ENCODE results near the gene PRKCE.

The PRKCE gene

DNA sequence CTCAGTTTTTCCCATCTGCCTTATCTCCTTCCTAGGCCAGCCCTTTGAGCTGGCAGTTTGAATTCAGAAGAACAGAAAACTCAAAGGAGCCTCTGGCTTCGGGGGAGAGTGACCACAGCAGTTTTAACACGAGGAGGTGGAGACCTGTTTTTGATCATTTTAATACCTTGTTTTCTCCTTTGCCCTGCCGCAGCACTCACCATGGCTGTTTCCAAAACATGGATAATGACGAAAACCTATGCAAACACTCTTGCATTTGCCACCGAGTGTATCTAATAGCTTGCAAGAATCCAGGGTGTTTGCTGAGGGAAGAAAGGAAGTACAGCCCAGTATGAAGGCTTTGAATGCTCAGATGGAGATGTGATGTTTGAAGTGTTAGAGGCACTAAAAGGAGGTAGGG is 167.1 kb downstream of the PRKCE start:
- DNase-seq, result no peak

DNA sequence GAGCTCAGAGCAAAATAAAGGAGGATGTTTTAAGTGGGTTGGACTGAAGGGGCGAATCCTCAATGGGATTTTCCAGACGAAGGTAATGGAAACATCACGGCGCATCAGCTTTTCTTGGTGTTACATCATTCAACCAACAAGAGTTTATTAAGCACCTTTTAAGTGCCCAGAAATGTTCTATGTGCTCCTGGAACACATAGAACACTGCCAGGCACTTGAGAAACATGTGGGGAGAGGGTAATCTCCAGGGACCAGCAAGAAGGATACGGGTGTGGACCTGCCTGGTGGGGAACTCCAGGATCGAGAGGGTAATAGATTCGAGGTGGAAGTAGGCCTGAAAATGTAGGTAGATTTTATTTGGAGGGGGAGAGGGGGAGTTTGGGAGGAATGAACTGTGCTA is 168.6 kb downstream of the PRKCE start:
- no peak for DNase-seq

DNA sequence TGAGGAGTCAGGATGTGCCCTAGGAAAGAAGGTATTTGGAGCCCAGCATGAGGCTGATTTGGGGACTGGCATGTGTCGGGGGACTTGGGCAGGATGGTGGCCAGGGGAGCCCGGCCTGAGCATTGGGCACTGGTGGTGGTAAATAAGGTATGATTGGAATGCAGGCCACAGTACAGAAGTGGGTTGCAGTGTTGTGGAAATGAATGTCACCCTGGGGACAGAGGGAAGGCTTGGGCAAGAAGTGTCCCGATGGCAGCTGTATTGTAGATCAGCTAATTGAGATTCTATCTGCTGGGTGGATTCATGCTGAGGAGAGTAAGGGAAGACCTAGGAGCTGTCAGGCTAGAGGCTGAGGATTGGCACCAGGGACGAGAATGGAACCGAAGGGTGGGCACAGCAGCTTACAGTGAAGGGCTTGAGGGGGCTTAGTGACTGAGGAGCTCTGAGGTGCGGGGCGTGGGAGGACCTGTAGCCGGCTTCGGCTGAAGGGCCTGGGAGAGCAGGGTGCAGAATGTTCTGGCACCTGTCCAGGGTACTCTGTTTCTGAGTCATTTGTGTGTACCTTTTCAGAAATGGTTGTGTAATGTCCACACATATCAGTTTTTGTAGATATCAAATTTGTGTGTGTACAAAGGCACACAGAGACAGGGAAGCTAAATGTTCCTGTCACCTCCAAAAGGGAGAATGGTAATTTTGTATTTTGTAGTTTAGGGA is 170.2 kb downstream of the PRKCE start:
- DNase-seq, result peak; percentile 45

DNA sequence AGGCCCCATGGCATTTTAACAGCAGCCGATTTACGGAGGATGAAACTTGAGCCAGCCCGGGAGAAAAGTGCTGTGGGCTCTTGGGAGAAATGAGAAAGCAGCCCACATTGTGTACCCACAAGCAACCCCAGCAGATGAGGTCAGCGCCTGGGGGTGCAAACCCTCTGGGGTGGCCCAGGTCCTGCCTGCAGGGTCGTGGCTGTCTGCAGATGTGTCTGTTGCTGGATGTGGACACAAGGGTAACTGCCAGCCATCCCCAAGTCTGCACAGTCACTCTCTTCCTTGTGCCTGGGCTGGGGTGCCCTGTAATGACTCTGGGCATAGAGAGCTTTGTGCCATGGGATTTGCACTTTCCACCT is 170.8 kb downstream of the PRKCE start:
- DNase-seq, result no peak

DNA sequence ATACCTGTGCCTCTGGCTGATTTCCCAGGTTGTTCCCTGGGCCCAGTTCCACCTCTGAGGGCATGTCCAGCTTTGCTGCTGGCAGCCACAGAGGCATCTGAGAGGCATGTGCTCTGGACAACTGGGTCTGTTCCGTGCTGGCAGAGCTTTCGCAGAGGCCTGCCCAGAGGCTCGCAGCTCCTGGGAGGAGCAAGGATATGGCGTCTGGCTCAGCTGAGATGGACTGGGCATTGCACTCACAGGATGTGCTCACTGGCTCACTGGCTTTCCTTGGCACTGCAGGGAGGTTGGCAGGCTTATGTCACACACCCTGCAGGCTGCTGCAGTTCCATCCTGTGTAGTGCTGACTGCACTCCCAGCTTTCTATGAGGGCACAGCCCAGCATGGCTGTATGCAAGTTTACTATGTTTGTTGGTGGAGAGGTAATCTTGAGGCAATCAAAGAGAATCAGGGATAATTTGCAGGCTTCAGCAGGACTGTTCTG is 172.3 kb downstream of the PRKCE start:
- DNase-seq, result no peak

DNA sequence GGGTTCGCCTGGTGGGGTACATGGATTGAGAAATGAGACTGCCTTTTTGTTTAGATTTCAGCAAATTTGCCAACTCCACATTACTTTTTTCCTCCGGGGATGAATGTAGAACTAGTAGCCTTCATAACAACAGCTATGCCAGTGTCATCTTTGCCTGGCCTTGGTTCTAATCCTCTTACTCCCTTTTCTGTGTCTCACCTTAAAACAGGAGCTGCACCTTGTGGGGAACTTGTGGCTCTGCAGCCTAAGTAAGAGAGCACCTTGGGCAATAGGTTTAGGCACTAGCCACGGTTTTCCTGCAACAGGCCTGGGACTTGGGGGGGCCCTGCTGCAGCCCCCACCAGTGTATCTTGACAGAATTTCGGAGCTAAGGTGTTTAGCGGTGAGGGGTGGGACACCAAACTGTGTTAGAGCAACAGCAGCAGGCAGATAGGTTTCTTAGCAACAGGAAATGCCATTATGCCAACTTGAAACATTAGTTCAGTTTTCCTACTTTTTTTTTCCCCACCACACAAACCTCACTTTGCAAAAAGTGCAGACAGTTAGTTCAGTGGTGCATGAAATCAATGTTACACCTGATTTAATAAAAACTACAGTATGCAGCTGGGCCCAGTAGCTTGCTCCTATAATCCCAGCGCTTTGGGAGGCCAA is 173.7 kb downstream of the PRKCE start:
- DNase-seq, result no peak

DNA sequence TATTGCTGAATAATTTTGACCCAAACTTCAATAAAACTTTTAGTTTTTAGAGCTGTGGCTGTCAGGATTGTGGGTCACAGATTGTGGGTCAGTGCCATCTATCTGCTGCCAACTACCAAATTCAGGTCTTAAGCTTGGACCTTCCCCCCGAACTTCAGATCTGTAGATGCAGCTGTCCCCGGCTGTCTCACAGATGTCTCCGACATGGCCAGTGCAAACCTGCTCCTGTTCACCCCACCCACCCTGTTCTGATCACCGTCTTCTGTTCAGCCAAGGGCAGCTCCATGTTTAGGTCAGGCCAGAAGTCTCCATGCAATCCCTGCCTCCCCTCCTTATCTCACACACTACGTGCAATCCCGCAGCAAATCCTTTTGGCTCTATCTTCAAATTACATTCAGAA is 175.0 kb downstream of the PRKCE start:
- no peak for DNase-seq

DNA sequence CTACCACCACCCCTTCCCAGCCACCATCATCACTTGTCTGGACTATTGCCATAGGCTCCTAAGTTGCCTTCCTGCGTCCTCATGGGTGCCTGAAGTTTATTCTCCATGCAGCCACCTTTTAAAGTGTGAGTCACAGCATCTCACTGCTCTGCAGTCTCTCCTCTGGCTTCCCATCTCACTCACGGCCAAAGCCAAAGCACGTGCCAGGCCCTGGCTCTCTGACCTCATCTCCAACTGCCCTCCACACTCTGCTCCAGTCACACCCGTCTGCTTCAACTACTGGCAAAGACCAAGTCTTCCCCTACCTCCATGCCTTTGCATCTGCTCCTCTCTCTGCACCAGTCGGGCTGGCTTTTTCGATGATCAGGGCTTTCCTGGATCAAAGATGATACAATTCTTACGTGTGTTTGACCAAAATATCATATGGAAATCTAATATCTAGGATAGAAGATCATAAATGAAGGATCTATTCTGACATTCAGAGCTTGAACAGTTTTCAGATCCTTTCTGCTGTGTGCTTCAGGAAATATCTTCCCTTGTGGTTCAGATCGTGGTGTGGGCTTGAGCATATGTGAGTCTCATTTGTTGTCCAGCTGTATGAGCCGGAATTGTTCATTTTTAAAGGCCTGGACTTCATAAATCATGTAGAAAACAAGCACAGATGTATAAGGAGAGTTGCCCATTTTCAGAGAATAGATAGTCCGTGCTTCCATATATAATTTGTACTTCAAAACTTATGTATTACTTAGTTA is 175.6 kb downstream of the PRKCE start:
- DNase-seq, result peak; percentile 47

DNA sequence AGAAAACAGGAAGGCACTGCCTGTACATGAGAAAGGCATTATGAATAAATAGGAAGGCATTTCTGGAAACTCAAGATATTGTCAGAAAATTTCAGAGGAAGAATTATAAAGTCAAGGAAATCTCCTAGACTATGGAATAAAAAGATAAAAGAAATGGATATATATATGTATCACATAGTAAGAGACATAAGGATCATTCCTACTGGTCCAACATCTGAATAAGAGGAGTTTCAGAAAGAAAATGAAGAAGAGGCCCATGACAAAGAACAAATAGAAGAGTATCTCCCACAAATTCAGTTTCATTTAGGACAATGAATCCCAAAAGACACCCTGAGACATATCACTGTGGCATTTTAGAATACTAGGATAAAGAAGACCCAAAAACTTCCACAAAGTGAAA is 178.8 kb downstream of the PRKCE start:
- no peak for DNase-seq

DNA sequence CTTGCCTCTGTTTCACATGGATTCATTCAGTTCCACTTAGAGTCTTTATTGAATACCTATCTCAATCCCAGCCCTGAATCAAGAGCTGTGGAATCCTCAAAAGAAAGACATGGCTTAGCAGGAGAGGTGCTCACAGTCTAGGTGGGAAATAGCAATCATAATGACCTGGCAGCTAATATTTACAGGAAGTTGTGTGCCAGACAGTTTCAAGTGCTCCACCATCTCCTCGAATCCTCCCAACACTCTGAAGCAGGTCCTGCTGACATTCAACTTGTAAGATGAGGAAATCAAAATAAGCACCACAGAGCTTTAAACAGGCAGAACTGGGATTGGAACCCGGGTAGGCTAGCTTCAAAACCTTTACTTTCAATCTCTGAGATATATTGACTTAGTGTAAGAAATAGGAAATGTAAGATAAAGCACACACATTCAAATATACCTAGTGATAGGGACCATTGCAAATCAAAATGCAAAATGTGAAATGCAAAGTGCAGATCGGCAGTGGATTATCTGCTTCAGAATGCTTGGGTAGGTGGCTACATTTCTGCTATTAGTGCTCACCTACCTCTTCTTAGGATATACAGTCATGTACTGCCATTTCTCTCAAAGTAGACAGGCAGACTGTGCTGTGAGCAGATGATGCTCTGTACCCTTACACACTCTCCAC is 182.0 kb downstream of the PRKCE start:
- DNase-seq, result no peak

DNA sequence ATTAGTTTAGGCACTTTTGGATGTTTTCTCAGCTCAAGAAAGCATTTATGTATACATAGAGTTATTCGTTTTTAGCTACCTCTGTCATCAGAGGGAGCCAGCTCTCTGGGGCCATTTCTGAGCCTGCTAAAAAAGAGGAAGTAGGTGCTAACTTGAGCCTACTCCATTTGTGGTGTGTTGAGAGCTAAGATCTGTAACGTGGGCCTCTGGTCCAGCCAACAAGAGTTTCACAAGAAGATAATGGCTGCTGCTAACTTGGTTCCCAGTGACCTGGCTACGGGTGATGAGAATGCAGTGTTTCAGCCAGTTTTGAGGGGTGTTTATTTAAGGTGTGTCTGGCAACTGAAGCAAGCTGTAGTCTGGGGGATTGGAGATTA is 182.5 kb downstream of the PRKCE start:
- no peak for DNase-seq

DNA sequence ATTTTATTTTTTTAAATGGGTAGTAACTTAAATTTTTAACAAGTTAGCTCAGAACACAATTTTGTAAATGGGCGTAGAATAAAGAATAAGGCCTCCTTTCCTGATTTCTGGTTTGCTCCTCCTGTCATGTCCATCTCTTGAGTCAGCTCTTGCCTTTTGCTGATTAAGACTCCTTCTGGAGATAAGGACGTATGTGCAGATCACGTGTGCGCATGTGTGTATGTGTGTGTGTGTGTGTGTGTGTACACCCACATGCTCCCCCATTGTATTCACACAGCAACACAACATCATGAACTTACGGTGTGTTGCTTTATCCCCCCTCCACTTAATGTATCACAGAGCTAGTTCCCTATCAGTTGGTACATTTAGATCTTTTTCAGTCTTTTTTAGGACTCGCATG is 182.9 kb downstream of the PRKCE start:
- no peak for DNase-seq

DNA sequence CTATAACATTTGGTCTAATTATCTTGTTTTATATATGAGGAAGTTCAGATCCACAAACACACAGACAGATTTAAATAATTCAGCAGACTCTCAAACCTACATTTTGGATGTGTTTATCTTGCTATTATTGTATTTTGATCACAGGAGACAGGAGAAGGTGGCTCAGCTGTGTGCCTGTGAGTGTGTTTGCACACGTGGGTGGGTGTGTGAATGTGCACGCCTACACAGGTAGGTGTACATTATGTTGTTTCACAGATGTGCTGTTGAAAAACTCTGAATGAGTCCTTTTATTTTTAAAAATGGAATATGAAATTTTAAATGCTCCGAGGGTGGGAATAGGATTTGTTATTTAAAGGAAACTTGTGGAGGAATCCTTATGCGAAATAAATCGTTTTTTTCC is 183.4 kb downstream of the PRKCE start:
- no peak for DNase-seq

DNA sequence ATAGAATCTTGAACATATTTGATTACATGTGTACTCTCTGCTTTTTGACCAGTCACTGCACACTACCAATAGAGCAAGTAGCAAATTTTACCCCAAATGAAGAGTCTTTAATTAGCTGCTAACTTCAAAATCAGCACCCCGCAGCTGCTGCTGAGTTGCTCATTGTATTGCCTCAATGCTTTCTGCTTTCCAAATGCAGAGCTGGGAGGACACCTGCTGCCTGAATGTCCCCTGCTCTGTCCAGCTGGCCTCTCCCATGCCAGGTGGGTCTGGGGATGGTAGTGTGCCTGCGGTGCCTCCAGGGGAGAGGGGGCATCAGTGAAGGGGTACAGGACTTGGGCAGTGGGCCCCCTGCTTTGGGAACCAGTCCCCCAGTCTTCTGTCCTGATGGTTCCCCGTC is 184.8 kb downstream of the PRKCE start:
- DNase-seq, result no peak

DNA sequence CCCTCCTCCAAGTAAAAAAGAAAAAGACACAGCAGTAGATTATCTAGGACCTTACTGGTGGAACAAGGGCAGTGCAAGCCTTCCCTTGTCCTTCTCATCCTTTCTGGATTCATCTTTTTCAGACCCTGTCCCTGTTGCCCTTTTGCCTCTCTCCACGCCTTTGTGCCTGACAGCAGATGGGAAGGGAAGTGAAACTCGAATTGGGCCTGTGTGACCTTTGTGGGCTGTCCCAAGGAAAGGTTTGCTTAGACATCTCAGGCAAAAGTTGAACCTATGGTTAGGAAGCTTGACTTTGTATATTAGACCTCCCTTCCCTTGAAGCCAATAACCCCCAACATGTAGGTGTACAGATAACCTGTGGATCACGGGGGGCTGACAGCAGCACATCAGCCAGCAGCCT is 185.3 kb downstream of the PRKCE start:
- DNase-seq, result no peak

DNA sequence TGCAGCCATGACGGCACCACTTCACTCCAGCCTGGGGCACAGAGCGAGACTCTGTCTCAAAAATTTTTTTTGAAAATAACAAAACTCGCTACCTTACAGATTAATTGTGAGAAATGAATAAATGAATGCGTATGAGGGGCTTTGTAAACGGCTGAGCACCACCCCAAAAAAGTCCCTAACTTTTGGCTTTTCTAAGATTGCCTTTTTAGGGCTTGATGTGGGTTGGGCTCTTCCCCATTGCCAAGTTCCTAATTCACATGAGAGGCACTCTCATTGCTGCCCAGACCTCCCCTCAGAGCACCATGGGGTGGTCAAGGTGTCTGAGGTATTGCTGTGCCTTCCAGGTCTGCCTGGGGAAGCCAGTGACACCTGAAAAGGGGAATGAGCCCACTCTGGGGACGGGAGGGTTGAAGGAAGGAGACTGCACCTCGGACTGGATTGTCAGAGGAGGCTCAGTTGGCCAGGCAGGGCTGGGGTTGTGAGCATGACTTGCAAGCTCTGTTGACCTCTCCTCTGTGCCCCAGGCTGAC is 186.4 kb downstream of the PRKCE start:
- DNase-seq, result no peak

DNA sequence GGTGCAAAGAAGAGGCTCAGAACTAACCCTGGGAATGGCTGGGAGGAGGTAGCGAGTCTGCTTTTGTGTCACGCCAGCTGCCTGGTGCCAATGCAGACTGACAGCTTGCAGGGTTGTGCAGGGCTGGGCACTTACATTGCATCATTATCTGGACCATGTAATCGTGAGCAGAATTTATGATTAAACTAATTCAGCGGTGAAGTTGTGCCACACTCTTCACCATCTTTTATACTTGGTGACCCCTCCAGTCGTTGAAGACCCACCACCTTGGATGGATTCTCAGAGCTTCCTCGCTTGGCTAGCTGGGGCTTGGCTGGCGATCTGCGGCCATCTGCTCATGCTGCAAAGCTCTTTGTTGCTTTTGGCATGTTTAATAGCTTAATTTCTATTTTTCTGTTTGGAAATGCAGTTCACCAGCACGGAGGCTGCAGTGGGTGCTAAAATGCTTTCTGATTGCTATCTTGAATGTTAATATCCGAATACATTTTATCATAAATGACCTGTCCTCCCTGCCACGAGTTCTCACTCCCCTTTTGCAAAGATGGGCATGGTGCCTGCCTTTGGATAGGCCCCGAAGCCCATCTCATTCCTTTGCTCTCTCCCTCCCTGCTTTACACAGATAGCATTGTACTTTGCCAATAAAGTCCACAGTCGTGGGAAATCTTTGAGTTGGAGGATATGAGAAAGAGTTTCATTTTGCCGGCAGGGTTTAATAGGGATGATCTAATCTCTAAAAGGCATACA is 188.2 kb downstream of the PRKCE start:
- no peak for DNase-seq

DNA sequence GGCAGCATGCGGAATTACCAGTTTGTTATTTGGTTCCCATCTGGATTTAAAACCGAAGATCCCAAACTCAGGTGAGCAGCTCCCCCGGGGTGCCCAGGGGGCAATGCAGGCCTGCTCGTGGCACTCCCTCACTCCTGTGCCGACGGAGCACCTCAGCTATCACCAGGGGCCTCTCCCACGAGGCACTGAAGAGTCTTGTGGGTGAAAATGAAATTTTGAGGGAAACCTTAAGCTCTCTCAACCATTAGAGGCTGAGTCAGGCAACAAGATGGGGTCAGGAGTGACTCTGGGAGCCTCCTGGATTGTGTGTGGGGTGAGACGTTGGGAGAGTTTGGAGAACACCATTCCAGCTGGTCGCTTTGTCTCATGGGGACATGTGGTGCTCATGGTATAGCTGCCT is 189.0 kb downstream of the PRKCE start:
- no peak for DNase-seq

DNA sequence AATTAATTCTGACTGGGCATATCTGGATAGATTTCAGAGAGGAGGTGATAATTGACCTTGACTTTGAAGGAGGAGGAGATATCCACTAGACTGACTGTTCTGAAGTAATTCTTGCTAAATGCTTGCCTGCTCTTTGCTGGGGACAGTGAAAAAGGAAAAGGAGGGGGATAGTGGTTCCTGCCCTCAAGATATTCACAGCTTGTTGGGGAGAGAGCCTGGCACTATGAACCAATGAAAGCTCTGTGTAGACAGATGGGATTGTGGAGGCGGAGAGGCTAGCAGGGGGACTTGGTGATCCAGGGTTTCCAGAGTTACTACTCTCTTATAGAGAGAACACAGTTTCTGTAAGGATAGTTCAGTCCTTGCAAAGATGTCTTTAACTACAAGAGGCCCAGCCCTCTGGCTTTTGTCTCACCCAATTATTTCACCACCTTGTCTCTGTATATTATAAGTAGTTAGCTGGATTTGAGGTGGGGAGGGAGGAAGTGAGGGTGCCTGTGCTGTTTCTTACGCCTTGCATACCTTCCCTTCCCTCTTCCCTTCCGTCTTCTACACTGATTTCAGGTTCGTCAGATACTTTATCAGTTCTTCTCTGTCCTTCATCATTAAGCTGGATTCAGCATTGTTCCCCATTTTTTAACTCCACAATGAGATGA is 190.4 kb downstream of the PRKCE start:
- no peak for DNase-seq

DNA sequence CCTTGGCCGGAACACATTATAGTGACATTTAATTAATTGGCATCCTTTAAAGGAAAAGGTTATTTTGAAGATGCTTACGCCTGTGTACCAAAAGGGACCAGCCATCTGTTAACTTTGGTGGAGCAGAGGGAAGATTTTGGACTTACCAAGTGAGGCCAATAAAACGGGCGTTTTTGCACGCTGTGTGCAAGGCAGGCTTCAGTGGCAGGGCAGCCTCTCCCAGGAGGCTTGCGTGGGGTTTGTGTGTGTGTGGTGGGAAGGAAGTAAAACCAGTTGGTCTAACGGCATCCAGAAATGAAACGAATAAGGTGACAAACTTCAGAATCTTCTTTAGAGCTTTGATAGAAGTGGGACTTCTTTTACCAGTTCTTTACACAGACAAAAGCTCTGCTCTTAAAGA is 191.7 kb downstream of the PRKCE start:
- DNase-seq, result no peak

DNA sequence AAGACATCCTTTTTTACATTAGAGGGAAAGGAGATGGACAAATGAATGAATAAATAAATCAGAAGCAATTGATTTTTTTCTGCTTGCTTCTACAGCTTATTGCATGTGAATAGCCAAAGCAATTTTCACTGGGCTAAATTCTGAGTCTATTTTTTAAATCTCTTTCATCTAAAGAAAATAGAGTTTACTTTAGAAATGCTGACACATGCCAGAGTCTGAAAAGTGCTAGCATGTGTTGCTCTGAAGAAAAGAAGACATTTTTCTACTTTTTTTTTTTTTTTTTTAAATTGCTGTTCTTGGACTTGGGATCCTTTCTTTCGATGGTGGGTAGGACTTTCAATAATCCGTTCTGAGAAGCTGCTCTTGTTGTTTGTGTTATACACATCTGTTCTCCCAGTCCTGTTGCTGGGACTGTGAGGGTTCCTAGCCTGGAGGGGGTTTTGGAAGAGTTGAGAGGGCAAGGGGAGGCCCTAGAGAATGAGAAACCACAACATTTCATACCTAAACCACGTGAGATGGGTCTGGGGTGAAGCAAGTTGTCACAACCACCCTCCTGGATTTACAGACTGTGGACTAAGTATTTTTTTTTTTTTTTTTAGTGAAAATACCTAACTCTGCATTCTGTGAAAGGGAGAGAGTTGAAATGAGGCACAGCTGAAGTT is 193.5 kb downstream of the PRKCE start:
- no peak for DNase-seq

DNA sequence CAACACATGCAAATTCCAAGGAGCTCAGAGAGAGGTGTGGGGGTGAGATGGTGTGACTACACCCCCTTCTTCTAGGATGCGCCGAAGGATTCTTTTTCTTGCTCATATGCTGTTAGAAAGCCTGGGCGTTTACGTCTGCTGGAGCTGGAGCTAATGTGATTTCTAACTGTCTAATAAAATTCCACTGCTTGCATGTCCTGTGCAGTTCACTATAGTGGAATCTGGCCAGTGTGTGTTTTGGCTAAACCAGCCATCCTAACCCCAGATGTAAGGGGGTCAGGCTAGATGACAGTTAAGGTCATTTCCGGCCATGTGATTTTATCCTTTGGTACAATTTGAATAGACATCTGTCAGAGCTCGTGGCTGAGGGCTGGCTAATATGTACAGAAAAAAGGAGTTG is 194.1 kb downstream of the PRKCE start:
- DNase-seq, result no peak
